ENCODE data around the gene ARHGEF38. TPM values are rescaled to one million over a fixed set of nuclear protein-coding genes. Genes with fewer than 3 reads are reported as not detected.

The ARHGEF38 gene
- total RNA-seq, 2 donors from 2014 or later: 22.4 to 24.6 TPM

- intact Hi-C loops (cut with DNase I): no loop called here
- Histone ChIP-seq H3K36me3 (replicated peaks in 1 of 2; ENCODE audit: insufficient read depth in 1 of 2, low read depth in 2 of 2) (no peaks in the 10 kb centered on the region), H3K27me3 (no peaks in the 10 kb centered on the region), H3K4me1 (peaks cover 34% of the 10 kb centered on the region), H3K4me3 (peak within 1 kb of the TSS; percentile 70 to 91), H3K9me3 (no peaks in the 10 kb centered on the region), H3K27ac (peak within 1 kb of the TSS; percentile 74 to 91 (median 89))
- ATAC-seq (peak; percentile 99), DNase-seq (peak; percentile 94 to 97 (median 95))
- peak; percentile 32 to 87 (median 82) for TF ChIP-seq POLR2A (IDR thresholded peaks at IDR 0.05)
- TF ChIP-seq, protein P1, sequence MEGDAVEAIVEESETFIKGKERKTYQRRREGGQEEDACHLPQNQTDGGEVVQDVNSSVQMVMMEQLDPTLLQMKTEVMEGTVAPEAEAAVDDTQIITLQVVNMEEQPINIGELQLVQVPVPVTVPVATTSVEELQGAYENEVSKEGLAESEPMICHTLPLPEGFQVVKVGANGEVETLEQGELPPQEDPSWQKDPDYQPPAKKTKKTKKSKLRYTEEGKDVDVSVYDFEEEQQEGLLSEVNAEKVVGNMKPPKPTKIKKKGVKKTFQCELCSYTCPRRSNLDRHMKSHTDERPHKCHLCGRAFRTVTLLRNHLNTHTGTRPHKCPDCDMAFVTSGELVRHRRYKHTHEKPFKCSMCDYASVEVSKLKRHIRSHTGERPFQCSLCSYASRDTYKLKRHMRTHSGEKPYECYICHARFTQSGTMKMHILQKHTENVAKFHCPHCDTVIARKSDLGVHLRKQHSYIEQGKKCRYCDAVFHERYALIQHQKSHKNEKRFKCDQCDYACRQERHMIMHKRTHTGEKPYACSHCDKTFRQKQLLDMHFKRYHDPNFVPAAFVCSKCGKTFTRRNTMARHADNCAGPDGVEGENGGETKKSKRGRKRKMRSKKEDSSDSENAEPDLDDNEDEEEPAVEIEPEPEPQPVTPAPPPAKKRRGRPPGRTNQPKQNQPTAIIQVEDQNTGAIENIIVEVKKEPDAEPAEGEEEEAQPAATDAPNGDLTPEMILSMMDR (IDR thresholded peaks at IDR 0.05): peak in 2 of 7 experiments; percentile 24 to 30
- WGBS, 2 donors: 0 to 1% methylated on average over 32 to 63 of the region's 63 CpGs
These were observed 156.0 kb downstream of the ARHGEF38 start, which contains the start of the genes GSTCD and INTS12 for GRCh38 chr4:105708181-105709080. GSTCD (plus strand) TSS chr4:105708784; CDS start chr4:105717614, 8,830 bp downstream. INTS12 (minus strand) TSS chr4:105708689; CDS start chr4:105700005, 8,684 bp downstream.

DNA sequence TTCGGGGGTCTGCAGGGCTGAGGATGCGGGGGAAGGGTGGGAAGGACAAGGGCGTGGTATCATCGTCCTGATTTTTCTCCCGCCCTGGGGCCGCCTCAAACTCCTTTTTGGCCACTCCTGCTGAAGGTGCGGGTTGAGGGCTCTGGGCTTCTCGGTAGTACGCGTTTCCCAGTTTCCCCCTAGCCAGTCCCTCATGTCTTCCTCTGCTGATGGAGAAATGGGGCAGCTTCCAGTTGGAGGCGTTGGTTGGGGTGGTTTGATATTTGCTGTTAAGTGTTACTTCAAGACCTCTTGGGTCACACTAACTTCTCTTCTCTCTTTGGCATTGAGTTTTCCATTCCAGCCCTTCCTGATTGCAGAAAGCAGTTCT is 156.6 kb downstream of the ARHGEF38 start:
- Histone ChIP-seq H3K4me3 (peak overlapping the region; percentile 70 to 91), H3K27me3 (no peaks in the 10 kb centered on the region), H3K36me3 (replicated peaks in 1 of 2; ENCODE audit: insufficient read depth in 1 of 2, low read depth in 2 of 2) (no peaks in the 10 kb centered on the region), H3K9me3 (no peaks in the 10 kb centered on the region), H3K27ac (peak overlapping the region; percentile 74 to 91 (median 89)), H3K4me1 (peaks cover 34% of the 10 kb centered on the region)
- ATAC-seq (peak; percentile 38), DNase-seq (peak in 3 of 4 donors; percentile 14 to 35 (median 22))
- 0% methylated on average over 11 of the region's 11 CpGs for WGBS, 2 donors
- intact Hi-C loops (cut with DNase I): no loop called here
- TF ChIP-seq POLR2A (IDR thresholded peaks at IDR 0.05): no peak
- TF ChIP-seq, protein P1 (IDR thresholded peaks at IDR 0.05): no peak

DNA sequence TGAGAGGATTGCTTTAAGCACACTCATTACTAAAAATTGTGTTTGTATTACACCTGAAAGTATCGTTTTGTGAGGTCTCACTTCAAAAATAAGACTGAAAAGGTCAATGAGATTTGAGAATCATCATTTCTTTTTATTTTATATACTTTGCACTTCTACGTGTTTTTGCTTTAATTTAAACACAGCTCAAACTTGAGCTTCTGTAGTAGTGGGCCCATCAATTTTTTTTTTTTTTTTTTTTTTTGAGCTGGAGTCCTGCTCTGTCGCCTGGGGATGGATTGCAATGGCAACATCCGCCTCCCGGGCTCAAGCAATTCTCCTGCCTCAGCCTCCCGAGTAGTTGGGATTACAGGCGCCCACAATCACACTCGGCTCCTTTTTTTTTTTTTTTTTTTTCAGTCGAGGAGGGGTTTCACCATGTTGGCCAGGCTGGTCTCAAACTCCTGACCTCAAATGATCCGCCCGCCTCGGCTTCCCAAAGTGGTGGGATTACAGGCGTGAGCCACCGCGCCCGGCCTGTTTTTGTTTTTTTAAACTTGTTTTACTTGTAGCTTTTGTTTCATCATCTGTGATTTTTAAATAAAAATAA is 157.7 kb downstream of the ARHGEF38 start:
- ATAC-seq (no peak), DNase-seq (no peak)
- H3K36me3 ChIP-seq (replicated peaks in 1 of 2; ENCODE audit: insufficient read depth in 1 of 2, low read depth in 2 of 2): no peaks in the 10 kb centered on the region
- 60 to 65% methylated on average over 16 of the region's 16 CpGs for WGBS, 2 donors
- H3K9me3 ChIP-seq: no peaks in the 10 kb centered on the region
- H3K4me3 ChIP-seq: no peak overlapping the region
- intact Hi-C loops (cut with DNase I): loop anchor here (10.0 kb wide), 1 partner anchor 195 kb away; no protein-coding TSS in a partner anchor
- peaks cover 34% of the 10 kb centered on the region for H3K4me1 ChIP-seq
- no peak for TF ChIP-seq POLR2A (IDR thresholded peaks at IDR 0.05)
- TF ChIP-seq, protein P1 (IDR thresholded peaks at IDR 0.05): no peak
- H3K27me3 ChIP-seq: no peaks in the 10 kb centered on the region
- H3K27ac ChIP-seq: no peak overlapping the region

GRCh38 chr4:105710678-105711077 is 158.3 kb downstream of the ARHGEF38 start:
- Histone ChIP-seq H3K4me3 (no peak overlapping the region), H3K36me3 (replicated peaks in 1 of 2; ENCODE audit: insufficient read depth in 1 of 2, low read depth in 2 of 2) (no peaks in the 10 kb centered on the region), H3K27ac (no peak overlapping the region), H3K9me3 (no peaks in the 10 kb centered on the region), H3K4me1 (peaks cover 34% of the 10 kb centered on the region), H3K27me3 (no peaks in the 10 kb centered on the region)
- ATAC-seq: no peak
- DNase-seq: no peak
- 57 to 64% methylated on average over 6 of the region's 6 CpGs for WGBS, 2 donors
- TF ChIP-seq POLR2A (IDR thresholded peaks at IDR 0.05): no peak
- TF ChIP-seq, protein P1 (IDR thresholded peaks at IDR 0.05): no peak
- intact Hi-C loops (cut with DNase I): loop anchor here (10.0 kb wide), 1 partner anchor 196 kb away; no protein-coding TSS in a partner anchor

Measured in body of pancreas (tissue), 4 donors.